HG02884 (cell line): Measurements from ENCODE around the gene NRP2.
A peak's percentile ranks its signal among the peaks of the same experiment; 100 is the strongest.

ENCODE experiments used
- ATAC-seq: cut with Tn5 transposase; IDR thresholded peaks from one replicate; pipeline ENCODE4 v1.9.1; 2021; ENCODE audit warnings: mild to moderate bottlenecking, moderate library complexity; ENCODE audit not compliant: unreplicated experiment

Gene NRP2

DNA sequence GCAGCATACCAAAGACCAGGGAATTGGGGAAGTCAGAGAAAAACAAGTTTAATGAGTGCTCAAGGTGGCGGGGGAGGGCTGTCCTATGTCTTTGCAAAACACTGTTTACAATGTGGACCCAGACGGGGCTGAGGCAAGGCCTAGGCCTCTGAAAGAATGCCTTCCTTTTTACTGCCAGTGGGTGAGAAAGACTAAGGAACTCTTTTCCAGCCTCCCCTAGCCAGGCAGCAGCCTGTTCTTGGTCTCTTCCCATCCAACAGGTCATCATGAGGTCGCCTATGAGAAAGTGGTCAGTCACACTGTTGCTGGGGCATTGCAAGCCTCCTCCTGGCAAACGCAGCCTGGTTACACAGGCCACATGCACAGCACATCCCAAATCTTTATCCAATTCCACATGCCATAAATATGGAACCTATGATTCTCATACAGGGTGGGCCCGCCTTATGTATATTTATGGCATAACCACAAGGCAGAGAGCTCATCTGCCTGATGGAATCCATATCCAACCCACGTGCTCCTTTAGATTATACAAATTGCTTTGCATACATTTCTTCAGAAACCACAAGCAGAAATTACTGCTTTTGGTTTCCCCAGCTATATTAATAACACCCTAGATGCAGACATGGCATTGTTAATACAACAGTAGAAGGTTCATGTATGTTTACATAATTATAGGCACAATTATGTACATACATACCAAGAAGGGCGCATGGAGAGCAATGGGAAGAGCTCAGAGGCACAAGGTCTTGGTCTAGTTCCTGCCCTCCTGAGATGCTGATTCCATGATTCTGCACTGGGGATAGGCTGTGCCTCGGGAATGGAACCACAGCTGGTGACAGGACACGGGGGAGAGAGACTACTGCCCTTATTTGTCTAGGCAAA is 48.6 kb downstream of the NRP2 start:
- peak; percentile 12 for ATAC-seq

DNA sequence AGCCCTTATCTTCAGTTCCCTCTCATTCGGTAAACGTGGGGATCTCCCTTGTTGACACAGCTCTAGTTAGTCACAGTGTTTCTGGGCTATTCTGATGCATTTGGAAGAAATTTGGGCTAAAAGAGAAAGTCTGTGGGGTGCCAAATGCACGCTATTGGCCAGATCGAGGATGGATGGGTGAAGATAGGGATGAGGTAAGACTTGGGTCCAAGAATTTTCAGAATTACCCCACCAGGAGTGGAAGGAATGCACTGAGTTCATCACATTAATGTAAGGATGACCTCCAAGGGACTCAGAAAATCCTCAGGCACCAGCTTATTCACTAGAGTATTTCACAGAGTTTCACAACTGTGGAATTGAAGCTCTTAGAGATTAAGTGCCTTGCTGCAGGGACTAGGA is 49.3 kb downstream of the NRP2 start:
- peak; percentile 59 for ATAC-seq

DNA sequence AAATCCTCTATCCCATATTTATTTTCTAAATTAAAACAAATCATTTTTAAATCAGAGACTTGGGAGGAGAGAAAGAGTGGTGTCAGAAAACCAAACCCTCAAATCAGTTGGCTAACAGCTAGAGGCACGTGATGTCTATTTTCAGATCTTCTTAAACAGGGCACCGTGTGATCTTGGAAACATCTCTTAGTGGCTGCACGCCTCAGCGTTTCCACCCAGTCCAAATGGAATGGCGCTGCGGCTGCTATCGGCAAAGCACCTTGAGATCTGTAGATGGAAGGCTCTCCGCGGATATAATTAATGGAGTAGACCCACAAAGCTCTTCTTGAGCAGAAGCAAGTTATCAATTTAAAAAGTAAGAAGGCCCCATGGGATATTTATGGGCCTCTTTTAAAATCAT is 50.0 kb downstream of the NRP2 start:
- no peak for ATAC-seq

DNA sequence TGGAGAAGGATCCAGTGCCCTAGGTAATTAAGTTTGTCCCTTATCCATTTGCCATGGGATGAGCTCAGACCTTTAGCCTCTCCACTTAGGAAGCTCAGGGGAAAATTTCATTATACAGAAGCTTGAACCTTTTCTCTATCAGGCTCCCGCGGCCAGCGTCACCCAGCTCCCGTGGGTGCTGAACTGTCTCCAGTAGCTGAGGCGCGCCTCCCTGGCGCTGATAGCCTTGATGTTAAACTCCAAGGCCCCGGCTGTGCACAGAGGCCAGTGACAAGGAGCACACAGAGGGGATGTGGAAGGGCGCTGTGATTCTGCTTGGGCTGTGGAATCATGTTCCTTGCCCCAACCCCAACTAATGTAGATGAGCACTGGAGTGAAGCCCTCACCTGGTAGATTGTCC is 50.8 kb downstream of the NRP2 start:
- no peak for ATAC-seq

DNA sequence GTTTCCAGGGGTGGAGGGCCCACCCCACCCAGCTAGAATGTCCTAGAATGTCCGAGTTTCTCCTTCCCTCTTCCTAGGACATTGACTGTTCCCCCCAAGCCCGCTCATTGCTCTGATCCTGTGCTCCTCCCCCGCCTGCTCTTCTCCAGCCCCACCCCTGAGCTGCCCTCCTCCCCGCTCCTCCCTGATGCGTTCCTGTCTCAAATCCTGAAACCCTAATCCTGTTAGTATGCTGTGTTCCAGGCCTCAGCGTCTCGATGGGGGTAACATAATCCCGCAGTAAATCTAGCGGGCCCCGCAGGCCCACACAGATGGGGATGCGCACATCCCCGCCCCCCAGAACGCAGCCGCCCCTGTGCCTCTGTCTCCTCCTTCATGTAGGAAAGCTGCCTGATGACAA is 51.3 kb downstream of the NRP2 start:
- no peak for ATAC-seq

- ATAC-seq: no peak
Measured at GRCh38 chr2:205734436-205735037, 52.2 kb downstream of the NRP2 start.

DNA sequence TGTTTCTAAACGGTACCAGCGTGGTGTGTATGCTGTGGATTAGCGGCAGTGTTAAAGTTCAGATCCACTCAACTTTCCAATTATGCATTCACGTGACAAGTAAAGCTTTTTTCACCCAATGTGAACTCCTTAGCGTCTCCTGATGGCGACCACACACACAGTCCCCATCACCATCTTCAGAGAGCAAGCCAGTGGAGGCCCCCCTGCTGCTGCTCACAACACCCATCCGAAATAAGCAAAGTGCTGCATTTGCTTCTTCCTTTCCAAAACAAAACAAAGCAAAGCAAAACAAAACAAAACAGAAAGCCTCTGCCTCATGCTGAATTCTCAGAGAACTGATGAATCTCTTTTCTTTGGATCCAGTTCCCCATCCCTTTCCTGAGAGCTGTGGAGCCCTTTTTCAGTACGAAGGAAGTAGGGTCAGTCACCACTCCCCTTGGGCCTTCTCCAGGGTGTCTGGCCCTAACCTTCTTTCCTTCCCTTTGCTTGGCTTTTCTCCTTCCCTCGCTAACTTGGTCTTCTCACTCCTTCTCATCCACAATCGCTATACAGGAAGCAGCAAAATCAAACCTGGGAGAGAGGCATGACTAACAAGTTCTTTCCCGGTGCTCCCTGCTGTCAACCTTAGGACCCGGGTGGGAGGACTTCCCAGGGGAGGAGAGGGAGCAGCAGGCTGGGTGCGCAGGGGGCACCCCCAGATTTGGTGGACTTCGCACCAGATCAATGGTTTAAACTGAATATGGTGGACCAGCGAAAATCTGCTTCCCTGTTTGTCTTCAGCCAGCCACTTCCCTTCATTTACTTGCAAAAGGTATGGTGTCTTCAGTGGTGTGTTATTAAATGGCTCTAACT is 56.0 kb downstream of the NRP2 start:
- ATAC-seq: no peak

DNA sequence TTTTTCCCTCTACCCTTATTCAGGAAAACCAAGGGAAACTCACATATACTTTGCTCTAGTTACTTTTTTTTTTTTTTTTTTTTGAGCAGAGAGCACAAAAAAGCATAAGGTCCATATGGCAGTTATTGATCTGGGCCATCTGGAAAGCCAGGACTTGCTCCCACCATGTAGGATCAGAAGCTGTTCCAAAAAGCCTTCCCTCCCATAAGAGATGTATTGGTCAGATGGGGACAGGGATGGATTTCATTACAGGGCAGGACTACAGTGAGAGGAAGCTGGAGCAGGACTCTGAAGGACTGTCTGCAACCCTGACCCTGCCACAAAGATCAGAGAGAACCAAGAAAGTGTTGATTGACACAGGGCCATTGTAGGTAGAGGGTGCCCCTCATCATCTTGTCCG is 57.3 kb downstream of the NRP2 start:
- no peak for ATAC-seq

DNA sequence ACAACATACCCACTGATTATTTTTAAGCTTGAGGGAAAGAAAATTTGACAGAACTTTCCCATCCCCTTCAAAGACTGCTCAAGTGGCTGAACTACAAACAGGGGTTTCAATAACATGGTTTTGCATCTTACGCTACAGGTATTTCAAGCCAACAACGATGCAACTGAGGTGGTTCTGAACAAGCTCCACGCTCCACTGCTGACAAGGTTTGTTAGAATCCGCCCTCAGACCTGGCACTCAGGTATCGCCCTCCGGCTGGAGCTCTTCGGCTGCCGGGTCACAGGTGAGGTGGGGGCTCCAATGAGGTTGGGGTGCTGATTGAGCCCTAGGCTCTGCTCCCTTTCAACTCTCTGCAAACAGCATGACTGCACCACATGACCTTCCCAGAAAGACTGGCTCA is 58.1 kb downstream of the NRP2 start:
- no peak for ATAC-seq

DNA sequence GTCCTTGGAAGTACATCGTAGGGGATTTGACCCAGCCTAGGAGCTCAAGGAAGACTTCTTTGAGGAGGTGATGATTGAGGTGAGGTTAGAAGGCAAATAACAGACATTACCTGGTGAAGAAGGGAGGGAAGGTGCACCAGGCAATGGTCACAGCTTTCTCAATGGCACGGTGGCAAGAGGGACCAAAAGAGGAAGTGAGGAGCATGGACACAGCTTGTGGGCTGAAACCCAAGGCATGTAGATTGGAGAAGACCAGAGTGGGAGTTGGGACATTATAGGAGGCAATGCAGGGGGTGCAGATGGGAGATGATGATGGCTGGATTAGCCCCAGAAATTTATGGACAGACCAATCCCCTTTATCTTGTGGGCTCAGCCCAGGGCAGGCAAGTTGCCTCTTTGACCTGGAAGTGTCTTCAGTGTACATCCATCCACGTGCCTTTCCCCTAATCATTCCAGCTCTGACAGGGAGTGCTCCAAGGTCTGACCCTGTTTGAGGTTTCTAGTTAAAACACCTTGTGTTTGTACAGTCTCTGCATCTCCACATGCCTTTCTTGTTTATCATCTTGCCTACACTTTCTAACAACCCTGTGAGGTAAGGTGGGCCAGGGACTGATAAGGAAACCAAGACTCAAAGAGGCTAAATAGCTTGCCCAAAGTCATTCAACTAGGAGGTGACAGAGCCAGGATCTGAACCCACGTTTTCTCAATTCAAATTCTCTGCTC is 59.1 kb downstream of the NRP2 start:
- no peak for ATAC-seq

- ATAC-seq: no peak
Measured at GRCh38 chr2:205743137-205743536, 60.8 kb downstream of the NRP2 start.

- ATAC-seq: no peak
Measured at GRCh38 chr2:205744074-205744591, 61.8 kb downstream of the NRP2 start.

DNA sequence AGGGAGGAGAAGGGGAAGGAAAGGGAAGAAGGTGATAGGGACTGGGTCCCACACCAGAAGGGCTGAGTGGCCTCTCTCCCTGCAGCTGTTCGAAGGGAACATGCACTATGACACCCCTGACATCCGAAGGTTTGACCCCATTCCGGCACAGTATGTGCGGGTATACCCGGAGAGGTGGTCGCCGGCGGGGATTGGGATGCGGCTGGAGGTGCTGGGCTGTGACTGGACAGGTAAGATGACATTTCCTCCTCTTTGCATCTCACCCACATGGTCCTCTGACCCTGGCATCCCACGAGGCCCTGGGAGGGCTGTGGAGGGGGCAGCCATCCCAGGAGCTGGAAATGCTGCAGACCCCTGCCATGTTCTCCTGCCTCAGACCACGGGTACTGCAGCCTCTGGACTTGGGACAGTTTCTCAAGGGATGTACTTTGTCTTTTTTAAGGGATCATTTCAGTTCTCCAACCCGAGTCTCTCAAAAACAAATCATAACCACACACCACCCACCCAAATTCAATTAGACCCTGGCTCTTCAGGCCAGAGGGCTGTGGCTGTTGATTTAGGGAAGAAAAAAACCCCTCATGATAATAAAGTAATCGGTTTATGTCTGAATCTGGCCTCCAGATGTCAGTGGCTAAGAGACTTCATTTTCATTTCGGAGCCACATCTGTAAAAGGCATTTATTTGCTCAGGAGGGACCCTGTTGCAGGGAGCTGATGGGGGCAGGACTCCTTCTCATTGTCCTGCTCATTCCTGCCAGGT is 63.5 kb downstream of the NRP2 start:
- ATAC-seq: no peak

- no peak for ATAC-seq
Measured at GRCh38 chr2:205746420-205746785, 64.1 kb downstream of the NRP2 start.

DNA sequence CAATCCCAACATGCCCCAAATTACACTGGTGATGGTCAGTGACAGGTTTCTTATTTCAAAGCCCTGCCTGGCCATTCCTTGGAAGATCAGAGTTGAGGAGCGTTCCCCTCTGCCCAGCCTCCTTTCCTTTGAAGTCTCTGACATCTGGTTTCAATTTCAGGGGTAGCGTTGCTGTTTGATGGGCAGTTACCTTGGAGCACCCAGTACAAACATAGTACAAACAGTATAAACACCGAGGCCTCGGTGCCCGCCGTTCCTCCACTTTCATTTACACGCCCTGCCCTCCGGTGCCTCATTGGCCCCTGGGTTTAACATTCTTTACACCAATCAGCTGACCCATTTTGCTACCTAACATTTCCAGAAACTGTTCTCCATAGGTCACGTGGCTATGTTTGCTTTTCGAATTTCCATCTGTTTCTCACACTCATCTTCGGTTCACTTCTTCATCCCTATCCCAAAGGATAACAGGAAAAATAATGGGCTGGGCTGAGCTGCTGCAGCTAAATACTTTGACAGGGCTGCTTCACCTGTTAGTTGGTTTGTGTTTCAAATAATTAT is 65.6 kb downstream of the NRP2 start:
- no peak for ATAC-seq

GRCh38 chr2:205748639-205749038 is 66.3 kb downstream of the NRP2 start:
- no peak for ATAC-seq

DNA sequence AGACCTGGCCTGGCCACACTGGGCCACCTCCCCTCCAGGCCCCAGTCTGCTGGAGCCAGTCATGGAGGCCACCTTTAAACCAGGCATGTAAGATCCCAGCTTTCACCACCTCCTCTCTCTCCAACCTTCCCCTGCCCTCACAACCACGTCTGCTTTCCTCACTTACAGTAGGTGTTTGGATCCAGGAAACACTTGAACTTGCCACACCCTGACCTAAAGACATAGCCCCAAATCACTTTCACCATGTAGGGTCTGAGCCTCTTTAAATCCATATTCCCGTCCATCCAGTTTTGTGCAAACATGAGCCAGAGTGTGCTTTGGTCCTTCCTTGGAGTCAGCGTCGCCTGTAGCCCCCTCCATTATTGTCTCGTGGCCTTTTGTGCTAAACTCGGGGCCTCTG is 66.8 kb downstream of the NRP2 start:
- ATAC-seq: no peak

DNA sequence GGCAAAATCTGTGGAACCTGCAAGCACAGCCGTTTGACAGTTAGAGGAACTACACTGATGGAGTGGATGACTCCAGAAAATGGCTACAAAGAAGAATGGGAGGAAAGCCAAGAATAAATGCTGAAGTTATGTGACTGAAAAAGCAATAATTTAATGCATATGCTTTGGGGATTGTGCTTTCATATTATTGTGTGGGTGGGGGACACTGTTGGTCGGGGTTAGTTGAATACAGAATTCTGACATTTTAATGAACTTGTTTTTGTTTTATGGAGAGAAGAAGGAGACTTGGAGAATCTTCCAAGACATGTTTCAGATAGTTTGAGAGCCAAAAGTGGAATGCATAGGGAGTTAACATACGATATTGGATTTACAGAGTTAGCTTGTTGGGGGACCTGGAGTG is 68.5 kb downstream of the NRP2 start:
- no peak for ATAC-seq

DNA sequence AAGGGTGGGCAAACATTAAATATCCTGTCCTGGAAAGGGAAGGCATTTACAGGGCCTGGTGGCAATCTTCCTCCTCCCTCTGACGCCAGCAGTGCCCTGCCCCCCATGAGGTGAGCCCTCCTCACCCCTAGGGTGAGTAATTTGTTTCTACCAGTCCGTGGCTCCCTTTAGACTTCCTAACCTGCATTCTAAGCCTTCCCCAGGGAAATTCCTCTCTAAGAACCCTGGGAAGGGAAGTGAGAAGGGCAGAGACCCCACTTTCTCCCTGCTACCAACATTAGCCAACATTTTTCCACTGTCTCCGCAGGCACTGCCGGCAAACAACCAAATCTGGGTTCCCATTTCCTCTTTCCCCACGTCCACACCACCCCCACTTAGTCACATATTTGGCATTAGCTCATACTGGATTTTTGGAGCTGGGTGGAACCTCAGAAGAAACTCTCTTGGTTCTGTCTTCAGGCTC is 69.3 kb downstream of the NRP2 start:
- no peak for ATAC-seq
